H1 (cell line): ENCODE data around the gene MPEG1. TPM values are rescaled to one million over a fixed set of nuclear protein-coding genes. Genes with fewer than 3 reads are reported as not detected.
A peak's percentile ranks its signal among the peaks of the same experiment; 100 is the strongest.

Experiments
- CTCF ChIA-PET: fragments of 300-600 bp; sonication (Branson Sonifier 250); formaldehyde crosslinking; loops from one replicate; lab custom pipeline; 2021; ENCODE audit not compliant: partially characterized antibody; lab: Charles Lee
- POLR2A ChIA-PET: fragments of 300-600 bp; sonication (Branson Sonifier 250); formaldehyde crosslinking; loops from one replicate; lab custom pipeline; 2021; ENCODE audit warnings: inconsistent platforms; ENCODE audit not compliant: partially characterized antibody; lab: Charles Lee
- DNase-seq, 2 experiments: peaks; one replicate each; pipeline versions ENCODE4 v3.0.0 to v3.0.0-alpha.2; 2010 to 2022; ENCODE audit warnings: low spot score in 2 of 2, low read depth in 1 of 2, mixed read lengths in 1 of 2
- FAIRE-seq: peaks from 2 replicates; lab custom pipeline; 2011; peaks lifted over from hg19 to GRCh38; lab: Jason Lieb, UNC
- H2AFZ ChIP-seq: 2 replicates; pipeline ENCODE4 v1.8.1; 2012; ENCODE audit warnings: low read length, inconsistent platforms
- H2AK5ac ChIP-seq: 2 replicates; pipeline ENCODE4 v1.6.1; 2013; ENCODE audit warnings: low read depth, low read length
- H2BK120ac ChIP-seq: replicated peaks from 2 replicates; pipeline ENCODE3; 2013; ENCODE audit warnings: low read depth, low read length, inconsistent platforms
- H2BK12ac ChIP-seq: 2 replicates; pipeline ENCODE4 v1.6.1; 2013; ENCODE audit warnings: low read depth, low read length
- H2BK15ac ChIP-seq: 2 replicates; pipeline ENCODE4 v1.6.1; 2013; ENCODE audit warnings: low read length
- H2BK20ac ChIP-seq: 2 replicates; pipeline ENCODE4 v1.6.1; 2013; ENCODE audit warnings: low read length
- H2BK5ac ChIP-seq: 2 replicates; pipeline ENCODE4 v1.6.1; 2013; ENCODE audit warnings: low read depth, low read length
- H3K14ac ChIP-seq: 2 replicates; pipeline ENCODE4 v1.6.1; 2013; ENCODE audit warnings: inconsistent platforms; ENCODE audit not compliant: insufficient read length
- H3K18ac ChIP-seq: 2 replicates; pipeline ENCODE4 v1.6.1; 2013; ENCODE audit warnings: low read length; ENCODE audit errors: extremely low read depth
- H3K23ac ChIP-seq: 2 replicates; pipeline ENCODE4 v1.6.1; 2013; ENCODE audit warnings: inconsistent platforms; ENCODE audit not compliant: insufficient read length
- H3K23me2 ChIP-seq: 2 replicates; pipeline ENCODE4 v1.6.1; 2013; ENCODE audit warnings: low read depth, low read length
- H3K27ac ChIP-seq: 2 replicates; pipeline ENCODE4 v1.6.1; 2011; ENCODE audit warnings: low read depth, low read length, inconsistent platforms
- H3K27me3 ChIP-seq, 4 experiments: replicated peaks in 1 of 4; 1 replicate in 1 of 4; 2 replicates in 3 of 4; pipeline versions ENCODE4 v1.6.1 to v1.8.1; 2011 to 2013; ENCODE audit warnings: low read length in 3 of 4, mild to moderate bottlenecking in 3 of 4, inconsistent platforms in 2 of 4, mixed read lengths in 2 of 4, moderate library complexity in 1 of 4; ENCODE audit not compliant: control insufficient read depth in 3 of 4, insufficient read depth in 3 of 4; ENCODE audit errors: extremely low read depth in 1 of 4
- H3K36me3 ChIP-seq, 4 experiments: 2 replicates each; pipeline versions ENCODE4 v1.6.1 to v1.8.1; 2011 to 2013; ENCODE audit warnings: mild to moderate bottlenecking in 4 of 4, low read length in 3 of 4, moderate library complexity in 2 of 4, control low read depth in 1 of 4, inconsistent platforms in 1 of 4; ENCODE audit not compliant: insufficient read depth in 4 of 4, control insufficient read depth in 2 of 4
- H3K4ac ChIP-seq: replicated peaks from 2 replicates; pipeline ENCODE3; 2013; ENCODE audit warnings: low read length, low read depth, mixed read lengths, inconsistent platforms; ENCODE audit not compliant: insufficient read length
- H3K4me1 ChIP-seq, 4 experiments: replicated peaks in 1 of 4; 1 replicate in 1 of 4; 2 replicates in 3 of 4; pipeline versions ENCODE4 v1.6.1 to v1.8.1; 2011 to 2013; ENCODE audit warnings: low read length in 3 of 4, inconsistent platforms in 2 of 4, mixed read lengths in 1 of 4; ENCODE audit not compliant: insufficient read depth in 4 of 4, control insufficient read depth in 3 of 4
- H3K4me2 ChIP-seq, 2 experiments: 2 replicates each; pipeline versions ENCODE4 v1.6.1 to v1.8.1; 2011 to 2013; ENCODE audit warnings: low read depth in 2 of 2, low read length in 2 of 2, control low read depth in 1 of 2, inconsistent platforms in 1 of 2, mild to moderate bottlenecking in 1 of 2; ENCODE audit not compliant: insufficient read depth in 1 of 2
- H3K4me3 ChIP-seq, 4 experiments: fragments of 200-600, 300-600 bp in 1 of 4; sonication (generic), shearing (Covaris generic), sonication (Bioruptor Twin) in 1 of 4; 2 replicates each; pipeline versions ENCODE4 v1.5.1 to v1.8.1; 2011 to 2016; ENCODE audit warnings: low read length in 4 of 4, low read depth in 3 of 4, control low read depth in 2 of 4, inconsistent platforms in 2 of 4, mild to moderate bottlenecking in 2 of 4, mixed read lengths in 1 of 4, moderate library complexity in 1 of 4; ENCODE audit not compliant: insufficient read depth in 2 of 4; ENCODE audit errors: extremely low read depth in 1 of 4
- H3K56ac ChIP-seq: replicated peaks from 2 replicates; pipeline ENCODE3; 2013; ENCODE audit warnings: low read depth, mild to moderate bottlenecking, mixed read lengths, low read length, inconsistent platforms; ENCODE audit not compliant: insufficient read length
- H3K79me1 ChIP-seq: 2 replicates; pipeline ENCODE4 v1.6.1; 2013; ENCODE audit warnings: low read depth, low read length, control low read depth
- H3K79me2 ChIP-seq, 2 experiments: 2 replicates each; pipeline versions ENCODE4 v1.6.1 to v1.8.1; 2012 to 2013; ENCODE audit warnings: low read length in 2 of 2, mild to moderate bottlenecking in 2 of 2, inconsistent platforms in 1 of 2; ENCODE audit not compliant: insufficient read depth in 2 of 2, control insufficient read depth in 1 of 2
- H3K9ac ChIP-seq, 4 experiments: replicated peaks in 1 of 4; 1 replicate in 1 of 4; 2 replicates in 3 of 4; pipeline versions ENCODE4 v1.6.1 to v1.8.1; 2011 to 2013; ENCODE audit warnings: low read depth in 3 of 4, low read length in 3 of 4, control low read depth in 2 of 4, mild to moderate bottlenecking in 2 of 4, moderate library complexity in 2 of 4, inconsistent platforms in 1 of 4; ENCODE audit errors: extremely low read depth in 1 of 4
- H3K9me3 ChIP-seq, 2 experiments: 2 replicates each; pipeline versions ENCODE4 v1.6.1 to v1.8.1; 2012 to 2013; ENCODE audit warnings: mild to moderate bottlenecking in 2 of 2, moderate library complexity in 2 of 2, control low read depth in 1 of 2, inconsistent platforms in 1 of 2, low read depth in 1 of 2, low read length in 1 of 2, mixed read lengths in 1 of 2; ENCODE audit not compliant: insufficient read depth in 2 of 2
- H4K20me1 ChIP-seq, 2 experiments: replicated peaks in 1 of 2; 2 replicates each; pipeline versions ENCODE3 to v1.8.1; 2011 to 2013; ENCODE audit warnings: inconsistent platforms in 2 of 2, low read length in 2 of 2, mild to moderate bottlenecking in 1 of 2; ENCODE audit not compliant: insufficient read depth in 2 of 2, control insufficient read depth in 1 of 2
- H4K5ac ChIP-seq: 2 replicates; pipeline ENCODE4 v1.6.1; 2013; ENCODE audit warnings: low read length, low read depth, mixed read lengths, inconsistent platforms; ENCODE audit not compliant: insufficient read length
- H4K8ac ChIP-seq: 2 replicates; pipeline ENCODE4 v1.8.0; 2013; ENCODE audit warnings: mild to moderate bottlenecking, moderate library complexity, low read length, inconsistent platforms; ENCODE audit not compliant: insufficient read depth; ENCODE audit errors: extremely low read depth
- H4K91ac ChIP-seq: replicated peaks from 2 replicates; pipeline ENCODE3; 2013; ENCODE audit warnings: low read length, mixed read lengths, inconsistent platforms; ENCODE audit not compliant: insufficient read length
- RAD21 ChIP-seq, 2 experiments: IDR thresholded peaks in 1 of 2; conservative IDR thresholded peaks in 1 of 2; 2 replicates each; pipeline ENCODE4 v1.6.1; 2011; ENCODE audit warnings: low read depth in 2 of 2, low read length in 2 of 2, improper control_type of control experiment in 1 of 2, inconsistent platforms in 1 of 2, mild to moderate bottlenecking in 1 of 2, moderate library complexity in 1 of 2
- WGBS, 2 experiments: shearing (Covaris generic) in 1 of 2; methylation state at CpG; one replicate each; pipeline versions ENCODE4 v1.1.6 to v1.1.7; 2013 to 2015; ENCODE audit warnings: low lambda C conversion rate in 2 of 2, mixed read lengths in 2 of 2, inconsistent platforms in 1 of 2, low coverage in 1 of 2, missing lambda C conversion rate in 1 of 2; ENCODE audit not compliant: insufficient replicate concordance in 2 of 2, insufficient coverage in 1 of 2, insufficient read length in 1 of 2; ENCODE audit errors: extremely low coverage in 1 of 2, missing lambda C conversion rate in 1 of 2; 5-methylcytosine and 5-hydroxymethylcytosine counted together
- polyA plus RNA-seq, 7 experiments: library from polyadenylated mRNA; depleted of rRNA in 3 of 7; stranded (reverse) in 5 of 7; unstranded in 2 of 7; fragments of >200 nt in 5 of 7; fragments of 200-250 nt in 2 of 7; gene quantifications; 1 replicate in 5 of 7; 2 replicates in 1 of 7; 4 replicates in 1 of 7; pipeline versions ENCODE4 v1.2.1 to v1.2.3, GENCODE V29; 2011 to 2013; ENCODE audit warnings: missing spikeins in 2 of 7, mixed read lengths in 2 of 7
- total RNA-seq: library from RNA; stranded (reverse); fragmentation: NEBNext Ultra II Directional; extraction: Animal tissue kit (Norgen Biotek cat#: 25700); gene quantifications from 2 replicates; pipeline ENCODE4 v1.2.1, GENCODE V29; 2021
- TF ChIP-seq, protein P1 (sequence below): IDR thresholded peaks from 2 replicates; pipeline ENCODE4 v1.6.1; 2012; ENCODE audit warnings: inconsistent platforms
- TF ChIP-seq, protein P2 (sequence below), 3 experiments: IDR thresholded peaks; 1 replicate in 2 of 3; 2 replicates in 1 of 3; pipeline versions ENCODE4 v1.5.1 to v1.6.1; 2011; ENCODE audit warnings: low read length in 3 of 3, mild to moderate bottlenecking in 3 of 3, inconsistent platforms in 2 of 3, low read depth in 1 of 3, moderate library complexity in 1 of 3; ENCODE audit not compliant: insufficient read depth in 1 of 3; ENCODE audit errors: control extremely low read depth in 1 of 3

MPEG1 gene
- total and polyA plus RNA-seq, 2 of the 8 experiments (the other 6 are each of a cell fraction or from before 2014, with no cell fraction given) = not detected

DNA sequence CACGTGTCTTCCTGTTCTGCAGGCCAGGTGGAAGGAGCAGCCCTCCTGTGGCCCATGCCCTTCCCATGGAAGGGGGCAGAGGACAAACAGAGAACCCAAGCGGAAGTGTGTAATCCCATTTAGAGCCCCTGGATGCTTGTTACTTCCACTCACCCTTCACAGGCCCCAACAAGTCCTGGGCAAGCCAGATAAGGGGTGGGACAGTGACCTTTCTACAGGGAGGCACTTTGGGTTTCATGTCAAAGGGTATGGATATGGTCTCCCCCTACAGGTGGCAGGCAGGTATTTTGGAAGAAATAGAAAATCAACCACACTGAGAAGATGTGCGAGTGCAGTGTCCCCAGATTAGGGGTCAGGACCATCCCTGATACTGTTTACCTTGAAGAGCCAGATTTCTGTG is 11.4 kb downstream of the MPEG1 start:
- H3K9me3 ChIP-seq = peaks cover 2 to 6% of the 10 kb centered on the region in 2 experiments; a peak in 3 of 4 replicates
- no peak overlapping the region for H2BK120ac ChIP-seq
- TF ChIP-seq, protein P1, sequence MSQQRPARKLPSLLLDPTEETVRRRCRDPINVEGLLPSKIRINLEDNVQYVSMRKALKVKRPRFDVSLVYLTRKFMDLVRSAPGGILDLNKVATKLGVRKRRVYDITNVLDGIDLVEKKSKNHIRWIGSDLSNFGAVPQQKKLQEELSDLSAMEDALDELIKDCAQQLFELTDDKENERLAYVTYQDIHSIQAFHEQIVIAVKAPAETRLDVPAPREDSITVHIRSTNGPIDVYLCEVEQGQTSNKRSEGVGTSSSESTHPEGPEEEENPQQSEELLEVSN = no peak
- TF ChIP-seq, protein P2, sequence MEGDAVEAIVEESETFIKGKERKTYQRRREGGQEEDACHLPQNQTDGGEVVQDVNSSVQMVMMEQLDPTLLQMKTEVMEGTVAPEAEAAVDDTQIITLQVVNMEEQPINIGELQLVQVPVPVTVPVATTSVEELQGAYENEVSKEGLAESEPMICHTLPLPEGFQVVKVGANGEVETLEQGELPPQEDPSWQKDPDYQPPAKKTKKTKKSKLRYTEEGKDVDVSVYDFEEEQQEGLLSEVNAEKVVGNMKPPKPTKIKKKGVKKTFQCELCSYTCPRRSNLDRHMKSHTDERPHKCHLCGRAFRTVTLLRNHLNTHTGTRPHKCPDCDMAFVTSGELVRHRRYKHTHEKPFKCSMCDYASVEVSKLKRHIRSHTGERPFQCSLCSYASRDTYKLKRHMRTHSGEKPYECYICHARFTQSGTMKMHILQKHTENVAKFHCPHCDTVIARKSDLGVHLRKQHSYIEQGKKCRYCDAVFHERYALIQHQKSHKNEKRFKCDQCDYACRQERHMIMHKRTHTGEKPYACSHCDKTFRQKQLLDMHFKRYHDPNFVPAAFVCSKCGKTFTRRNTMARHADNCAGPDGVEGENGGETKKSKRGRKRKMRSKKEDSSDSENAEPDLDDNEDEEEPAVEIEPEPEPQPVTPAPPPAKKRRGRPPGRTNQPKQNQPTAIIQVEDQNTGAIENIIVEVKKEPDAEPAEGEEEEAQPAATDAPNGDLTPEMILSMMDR (IDR thresholded peaks at IDR 0.05; ENCODE audit: control extremely low read depth in 1 of 3, insufficient read depth in 1 of 3, low read depth in 1 of 3, low read length in 3 of 3) = peak; percentile 17 to 61 (median 44)
- peak; percentile 44 to 48 for TF ChIP-seq RAD21 (IDR thresholded peaks at IDR 0.05 in 1 of 2, conservative IDR thresholded peaks at IDR 0.05 in 1 of 2; ENCODE audit: low read depth in 2 of 2, low read length in 2 of 2)
- H4K5ac ChIP-seq = no peak overlapping the region
- H3K56ac ChIP-seq = no peak overlapping the region
- no peak overlapping the region for H3K4me3 ChIP-seq
- WGBS, 2 experiments = 89% methylated on average over 3 of the region's 3 CpGs; no CpG with 5 or more reads in 1 of the 2 experiments
- H3K79me2 ChIP-seq = no peaks in the 10 kb centered on the region
- no peak overlapping the region for H2BK20ac ChIP-seq
- no peaks in the 10 kb centered on the region for H3K79me1 ChIP-seq
- H3K18ac ChIP-seq = no peak overlapping the region
- H2BK12ac ChIP-seq = no peak overlapping the region
- no peak overlapping the region for H2AK5ac ChIP-seq
- H3K27ac ChIP-seq = no peak overlapping the region
- H2BK15ac ChIP-seq = no peak overlapping the region
- H3K9ac ChIP-seq = no peak overlapping the region
- DNase-seq (no peak), FAIRE-seq (no peak)
- H4K91ac ChIP-seq = no peak overlapping the region
- no peak overlapping the region for H4K8ac ChIP-seq
- H3K14ac ChIP-seq = no peak overlapping the region
- no peaks in the 10 kb centered on the region for H3K27me3 ChIP-seq
- H2BK5ac ChIP-seq = peak overlapping the region; percentile 28; the same call in 1 of the 2 replicates
- H4K20me1 ChIP-seq = no peaks in the 10 kb centered on the region
- H3K4me1 ChIP-seq = no peaks in the 10 kb centered on the region; a peak in 1 of 7 replicates
- ChIA-PET POLR2A (interaction anchor here (3.1 kb wide), 1 partner anchor 30 kb away, joined by 12 read pairs; the partner anchor contains the start of gene DTX4), CTCF (interaction anchor here (0.5 to 8.2 kb wide), 27 partner anchors 8 to 648 kb away, joined by 3 to 141 read pairs (median 4); partner anchors contain the start of genes DTX4 and OR5A1)
- peaks cover 6 to 33% (median 21%) of the 10 kb centered on the region in 4 experiments; a peak in 7 of 8 replicates for H3K36me3 ChIP-seq
- H3K4ac ChIP-seq = no peak overlapping the region
- H3K23ac ChIP-seq = no peak overlapping the region
- H3K4me2 ChIP-seq = no peak overlapping the region
- no peak overlapping the region for H2AFZ ChIP-seq
- no peaks in the 10 kb centered on the region for H3K23me2 ChIP-seq
